ENCODE data around the gene CDK6.

CDK6 gene

GRCh38 chr7:92590711-92591310, 245.6 kb downstream of the CDK6 start:
- DNase-seq (ENCODE audit: low read depth in 2 of 2): no peak

- DNase-seq (ENCODE audit: low read depth in 2 of 2): no peak
Measured at GRCh38 chr7:92589056-92589455, 247.3 kb downstream of the CDK6 start.

DNA sequence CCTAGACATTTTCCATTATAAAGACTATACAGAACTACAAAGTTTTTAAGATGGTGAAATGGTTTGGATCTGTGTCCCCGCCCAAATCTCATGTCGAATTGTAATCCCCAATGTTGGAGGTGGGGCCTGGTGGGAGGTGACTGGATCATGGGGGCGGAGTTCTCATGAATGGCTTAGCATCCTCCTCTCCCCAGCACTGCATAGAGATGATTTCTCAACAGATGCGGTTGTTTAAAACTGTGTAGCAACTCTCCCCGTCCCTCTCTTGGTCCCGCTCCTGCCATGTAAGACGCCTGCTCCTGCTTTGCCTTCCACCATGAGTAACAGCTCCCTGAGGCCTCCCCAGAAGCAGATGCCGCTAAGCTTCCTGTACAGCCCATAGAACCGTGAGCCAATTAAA, 247.8 kb downstream of the CDK6 start:
- DNase-seq (ENCODE audit: low read depth in 2 of 2): peak in 1 of 2 donors; percentile 27

GRCh38 chr7:92586841-92587240, 249.5 kb downstream of the CDK6 start:
- DNase-seq (ENCODE audit: low read depth in 2 of 2): no peak

DNA sequence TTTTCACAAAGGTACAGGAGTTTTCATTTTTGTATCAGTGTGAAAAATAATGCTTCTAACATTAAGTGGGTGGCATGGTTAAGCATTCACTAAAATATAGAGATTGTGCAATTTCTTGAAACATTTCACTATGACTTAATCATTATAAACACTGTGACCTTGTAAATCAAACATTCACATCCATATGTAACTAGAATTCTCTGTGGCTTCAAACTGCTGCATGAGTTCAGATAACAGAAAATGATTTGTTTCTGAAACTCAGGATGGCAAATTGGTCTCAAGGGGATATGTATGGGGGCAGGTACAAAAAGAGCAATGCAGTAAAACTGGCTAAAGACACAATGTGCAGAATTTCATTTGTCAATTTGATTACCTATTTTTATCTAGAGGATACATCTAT, 250.0 kb downstream of the CDK6 start:
- no peak for DNase-seq (ENCODE audit: low read depth in 2 of 2)

- no peak for DNase-seq (ENCODE audit: low read depth in 2 of 2)
Measured at GRCh38 chr7:92584953-92585352, 251.4 kb downstream of the CDK6 start.

DNA sequence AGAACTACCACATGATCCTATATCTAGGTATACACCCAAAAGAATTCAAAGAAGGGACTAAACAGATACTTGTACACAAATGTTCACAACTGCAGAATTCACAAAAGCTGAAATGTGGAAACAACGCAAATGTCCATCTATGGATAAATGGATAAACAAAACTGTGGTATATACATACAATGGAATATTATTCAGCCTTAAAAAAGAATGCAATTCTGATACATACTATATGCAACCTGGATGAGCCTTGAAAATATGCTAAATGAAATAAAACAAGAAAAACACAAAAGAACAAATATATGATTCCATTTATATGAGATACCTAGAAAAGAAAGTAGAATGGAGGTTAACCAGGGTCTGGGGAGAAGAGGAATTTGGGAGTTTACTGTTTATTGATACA, 253.4 kb downstream of the CDK6 start:
- DNase-seq (ENCODE audit: low read depth in 2 of 2): no peak

- DNase-seq (ENCODE audit: low read depth in 2 of 2): no peak
Measured at GRCh38 chr7:92576296-92576695, 260.1 kb downstream of the CDK6 start.

GRCh38 chr7:92569137-92569536, 267.2 kb downstream of the CDK6 start:
- no peak for DNase-seq (ENCODE audit: low read depth in 2 of 2)

DNA sequence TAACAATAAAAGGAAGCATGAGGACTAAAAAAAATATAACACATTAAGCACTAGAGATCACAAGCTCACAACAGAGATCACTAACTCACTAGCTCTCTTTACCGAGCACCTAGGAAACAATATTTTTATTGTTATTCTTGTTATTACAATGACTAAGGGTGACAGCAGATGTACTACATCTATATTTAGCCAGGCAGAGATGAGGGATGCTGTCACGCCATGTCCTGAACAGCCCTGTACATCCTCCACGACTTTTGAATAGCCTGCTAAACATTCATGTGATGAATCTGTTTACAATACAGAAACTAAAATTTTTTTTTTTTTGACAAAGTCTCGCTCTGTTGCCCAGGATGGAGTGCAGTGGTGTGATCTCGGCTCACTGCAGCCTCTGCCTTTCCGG, 268.9 kb downstream of the CDK6 start:
- no peak for DNase-seq (ENCODE audit: low read depth in 2 of 2)

DNA sequence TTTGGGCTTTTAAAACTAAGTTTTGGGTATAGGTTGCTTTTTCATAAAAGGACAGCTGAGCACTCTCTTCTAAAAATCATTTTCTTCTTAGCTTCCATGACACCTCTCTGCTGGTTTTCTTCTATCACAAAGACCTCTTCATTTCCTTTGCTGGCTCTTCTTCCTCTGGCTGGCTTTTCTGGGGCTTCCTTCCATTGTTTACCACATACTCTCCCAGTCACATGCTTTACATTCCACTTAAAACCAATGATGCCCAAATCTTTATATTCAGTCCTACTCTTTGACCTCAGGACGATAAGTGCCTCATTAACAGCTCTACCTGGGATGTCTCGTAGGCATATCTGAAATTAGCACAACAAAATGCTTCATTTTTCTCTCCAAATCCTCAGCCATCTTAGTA, 273.0 kb downstream of the CDK6 start:
- DNase-seq (ENCODE audit: low read depth in 2 of 2): no peak

GRCh38 chr7:92560602-92561001, 275.8 kb downstream of the CDK6 start:
- no peak for DNase-seq (ENCODE audit: low read depth in 2 of 2)

DNA sequence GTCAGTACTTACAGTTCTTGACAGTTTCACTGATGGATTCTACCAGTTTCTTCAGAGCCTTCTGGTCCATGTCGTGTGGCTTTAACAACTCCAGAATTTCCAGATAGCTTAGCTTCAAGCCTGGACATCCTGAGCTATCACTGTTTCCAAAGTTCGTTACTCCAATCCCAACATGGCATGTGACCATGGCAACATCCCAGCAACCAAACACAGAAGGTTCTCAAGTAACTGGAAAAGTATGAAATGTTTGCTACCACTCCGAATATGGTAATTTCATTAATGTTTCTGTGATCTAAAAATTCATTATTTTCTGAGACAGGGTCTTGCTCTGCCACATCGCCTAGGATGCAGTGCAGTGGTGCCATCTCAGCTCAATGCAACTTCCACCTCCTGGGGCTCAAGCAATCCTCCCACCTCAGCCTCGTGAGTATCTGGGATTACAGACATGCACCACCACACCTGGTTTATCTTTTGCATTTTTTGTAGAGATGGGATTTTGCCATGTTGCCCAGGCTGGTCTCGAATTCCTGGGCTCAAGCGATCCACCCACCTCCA, 278.5 kb downstream of the CDK6 start:
- DNase-seq (ENCODE audit: low read depth in 2 of 2): no peak

- no peak for DNase-seq (ENCODE audit: low read depth in 2 of 2)
Measured at GRCh38 chr7:92557249-92557648, 279.1 kb downstream of the CDK6 start.

Data from stimulated activated CD4-positive, alpha-beta T cell treated with anti-CD3 and anti-CD28 coated beads, Interleukin-4, amount 100 ng/mL, for 48 hours (primary cell).